WTC11 (cell line): ENCODE measurements around the gene C19orf53. TPM values are rescaled to one million over a fixed set of nuclear protein-coding genes. Genes with fewer than 3 reads are reported as not detected.

Source experiments
- ATAC-seq: fragments of 200-7000 bp; cut with Tn5 transposase; 2 replicates; pipeline ENCODE4 v1.10.0; 2021; ENCODE audit warnings: mild to moderate bottlenecking, moderate library complexity
- CTCF ChIA-PET: fragments of 300-600 bp; sonication (Branson Sonifier 250); formaldehyde crosslinking; loops from one replicate; lab custom pipeline; 2021; ENCODE audit warnings: antibody characterized with exemption; lab: Charles Lee
- POLR2A ChIA-PET: fragments of 350-600 bp; sonication (Branson Sonifier 250); formaldehyde crosslinking; loops from one replicate; lab custom pipeline; 2021; ENCODE audit warnings: antibody characterized with exemption; lab: Charles Lee
- DNase-seq: peaks from one replicate; pipeline ENCODE4 v3.0.0; 2021; ENCODE audit warnings: low spot score
- H3K27ac Mint-ChIP-seq: 2 replicates; pipeline ENCODE4 v1.8.0; 2021; ENCODE audit warnings: mixed read lengths
- H3K27me3 Mint-ChIP-seq: 2 replicates; pipeline ENCODE4 v1.8.0; 2021; ENCODE audit warnings: low read depth, mild to moderate bottlenecking, moderate library complexity, mixed read lengths
- H3K36me3 Mint-ChIP-seq: 2 replicates; pipeline ENCODE4 v1.8.0; 2021; ENCODE audit warnings: mixed read lengths
- H3K4me1 Mint-ChIP-seq: 2 replicates; pipeline ENCODE4 v1.8.0; 2022; ENCODE audit warnings: mixed read lengths
- H3K4me3 Mint-ChIP-seq: 2 replicates; pipeline ENCODE4 v1.8.0; 2021; ENCODE audit warnings: mild to moderate bottlenecking, moderate library complexity, mixed read lengths
- H3K9me3 Mint-ChIP-seq: 2 replicates; pipeline ENCODE4 v1.8.0; 2021; ENCODE audit warnings: mixed read lengths
- ATF1 ChIP-seq: sonication (generic); formaldehyde crosslinking; IDR thresholded peaks from 2 replicates; pipeline ENCODE4 v1.8.1; 2023; ENCODE audit warnings: mild to moderate bottlenecking, moderate library complexity, missing genetic modification reagents
- EMX1 ChIP-seq: fragments of 250-450 bp; sonication (Bioruptor Pico); IDR thresholded peaks from 2 replicates; pipeline ENCODE4 v1.8.0; 2021; ENCODE audit warnings: mild to moderate bottlenecking
- NR3C1 ChIP-seq: sonication (generic); formaldehyde crosslinking; conservative IDR thresholded peaks from 2 replicates; pipeline ENCODE4 v1.8.1; 2023; ENCODE audit warnings: low read depth, mild to moderate bottlenecking, missing genetic modification reagents
- TCF7 ChIP-seq: sonication (generic); formaldehyde crosslinking; IDR thresholded peaks from 2 replicates; pipeline ENCODE4 v1.8.0; 2022; ENCODE audit warnings: mild to moderate bottlenecking, low read depth, missing genetic modification reagents, moderate library complexity
- ZNF263 ChIP-seq: sonication (generic); formaldehyde crosslinking; IDR thresholded peaks from 2 replicates; pipeline ENCODE4 v1.8.1; 2022; ENCODE audit warnings: low read depth, mild to moderate bottlenecking, moderate library complexity, missing genetic modification reagents
- ZNF416 ChIP-seq: fragments of 250-450 bp; sonication (Bioruptor Pico); IDR thresholded peaks from 2 replicates; pipeline ENCODE4 v1.9.0; 2021; ENCODE audit warnings: mild to moderate bottlenecking, inconsistent platforms
- total RNA-seq: library from RNA; stranded (reverse); gene quantifications from 3 replicates; pipeline ENCODE4 v1.2.3, GENCODE V29; 2021
- TF ChIP-seq, protein P1 (sequence below): sonication (generic); formaldehyde crosslinking; IDR thresholded peaks from 2 replicates; pipeline ENCODE4 v1.8.0; 2022; ENCODE audit warnings: mild to moderate bottlenecking, missing genetic modification reagents
- TF ChIP-seq, protein P2 (sequence below): fragments of 250-450 bp; sonication (Bioruptor Pico); IDR thresholded peaks from 2 replicates; pipeline ENCODE4 v1.8.0; 2021; ENCODE audit warnings: mild to moderate bottlenecking
- TF ChIP-seq, protein P3 (sequence below): sonication (generic); formaldehyde crosslinking; IDR thresholded peaks from 2 replicates; pipeline ENCODE4 v1.8.1; 2023; ENCODE audit warnings: mild to moderate bottlenecking, missing genetic modification reagents, moderate library complexity
- TF ChIP-seq, protein P4 (sequence below): fragments of 250-450 bp; sonication (Bioruptor Pico); IDR thresholded peaks from 2 replicates; pipeline ENCODE4 v1.9.0; 2021; ENCODE audit warnings: mild to moderate bottlenecking
- TF ChIP-seq, protein P5 (sequence below): sonication (generic); formaldehyde crosslinking; IDR thresholded peaks from 2 replicates; pipeline ENCODE4 v1.8.1; 2023; ENCODE audit warnings: mild to moderate bottlenecking, missing genetic modification reagents
- TF ChIP-seq, protein P6 (sequence below): sonication (generic); formaldehyde crosslinking; IDR thresholded peaks from 2 replicates; pipeline ENCODE4 v1.8.0; 2022; ENCODE audit warnings: missing genetic modification reagents

C19orf53 gene
- total RNA-seq, 1 experiment from 2014 or later, result 102 TPM

DNA sequence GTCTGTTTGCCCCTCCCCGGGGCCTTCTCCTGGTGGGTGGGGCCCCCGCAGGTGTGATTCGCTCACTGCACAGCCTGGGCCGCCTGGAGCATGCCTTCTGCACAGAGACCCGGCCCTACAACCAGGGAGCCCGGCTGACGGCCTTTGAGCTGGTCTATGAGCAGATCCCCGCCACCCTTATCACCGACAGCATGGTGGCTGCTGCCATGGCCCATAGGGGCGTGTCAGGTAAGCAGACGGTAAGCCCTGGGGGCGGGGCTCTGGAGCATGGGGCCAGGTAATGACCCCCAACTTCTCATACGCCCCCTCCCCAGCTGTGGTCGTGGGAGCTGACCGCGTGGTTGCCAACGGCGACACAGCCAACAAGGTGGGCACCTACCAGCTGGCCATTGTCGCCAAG, 5.7 kb upstream of the C19orf53 start:
- H3K4me1 Mint-ChIP-seq, result peaks cover 7% of the 10 kb centered on the region
- H3K36me3 Mint-ChIP-seq, result peaks cover 11% of the 10 kb centered on the region; the same call in 1 of the 2 replicates
- ChIA-PET POLR2A (no interaction called here), CTCF (interaction anchor here (0.5 kb wide), 1 partner anchor 677 kb away, joined by 3 read pairs; no protein-coding TSS in a partner anchor)
- no peaks in the 10 kb centered on the region for H3K9me3 Mint-ChIP-seq
- DNase-seq, result no peak
- no peak overlapping the region for H3K27ac Mint-ChIP-seq
- TF ChIP-seq, protein P1, sequence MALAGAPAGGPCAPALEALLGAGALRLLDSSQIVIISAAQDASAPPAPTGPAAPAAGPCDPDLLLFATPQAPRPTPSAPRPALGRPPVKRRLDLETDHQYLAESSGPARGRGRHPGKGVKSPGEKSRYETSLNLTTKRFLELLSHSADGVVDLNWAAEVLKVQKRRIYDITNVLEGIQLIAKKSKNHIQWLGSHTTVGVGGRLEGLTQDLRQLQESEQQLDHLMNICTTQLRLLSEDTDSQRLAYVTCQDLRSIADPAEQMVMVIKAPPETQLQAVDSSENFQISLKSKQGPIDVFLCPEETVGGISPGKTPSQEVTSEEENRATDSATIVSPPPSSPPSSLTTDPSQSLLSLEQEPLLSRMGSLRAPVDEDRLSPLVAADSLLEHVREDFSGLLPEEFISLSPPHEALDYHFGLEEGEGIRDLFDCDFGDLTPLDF (CRISPR knock-in tag), result no peak
- TF ChIP-seq, protein P2, sequence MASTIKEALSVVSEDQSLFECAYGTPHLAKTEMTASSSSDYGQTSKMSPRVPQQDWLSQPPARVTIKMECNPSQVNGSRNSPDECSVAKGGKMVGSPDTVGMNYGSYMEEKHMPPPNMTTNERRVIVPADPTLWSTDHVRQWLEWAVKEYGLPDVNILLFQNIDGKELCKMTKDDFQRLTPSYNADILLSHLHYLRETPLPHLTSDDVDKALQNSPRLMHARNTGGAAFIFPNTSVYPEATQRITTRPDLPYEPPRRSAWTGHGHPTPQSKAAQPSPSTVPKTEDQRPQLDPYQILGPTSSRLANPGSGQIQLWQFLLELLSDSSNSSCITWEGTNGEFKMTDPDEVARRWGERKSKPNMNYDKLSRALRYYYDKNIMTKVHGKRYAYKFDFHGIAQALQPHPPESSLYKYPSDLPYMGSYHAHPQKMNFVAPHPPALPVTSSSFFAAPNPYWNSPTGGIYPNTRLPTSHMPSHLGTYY (CRISPR knock-in tag), result no peak
- no peak for TF ChIP-seq ATF1 (CRISPR knock-in tag)
- TF ChIP-seq, protein P3, sequence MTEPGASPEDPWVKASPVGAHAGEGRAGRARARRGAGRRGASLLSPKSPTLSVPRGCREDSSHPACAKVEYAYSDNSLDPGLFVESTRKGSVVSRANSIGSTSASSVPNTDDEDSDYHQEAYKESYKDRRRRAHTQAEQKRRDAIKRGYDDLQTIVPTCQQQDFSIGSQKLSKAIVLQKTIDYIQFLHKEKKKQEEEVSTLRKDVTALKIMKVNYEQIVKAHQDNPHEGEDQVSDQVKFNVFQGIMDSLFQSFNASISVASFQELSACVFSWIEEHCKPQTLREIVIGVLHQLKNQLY (CRISPR knock-in tag), result no peak
- no peak for TF ChIP-seq TCF7 (CRISPR knock-in tag)
- TF ChIP-seq, protein P4, sequence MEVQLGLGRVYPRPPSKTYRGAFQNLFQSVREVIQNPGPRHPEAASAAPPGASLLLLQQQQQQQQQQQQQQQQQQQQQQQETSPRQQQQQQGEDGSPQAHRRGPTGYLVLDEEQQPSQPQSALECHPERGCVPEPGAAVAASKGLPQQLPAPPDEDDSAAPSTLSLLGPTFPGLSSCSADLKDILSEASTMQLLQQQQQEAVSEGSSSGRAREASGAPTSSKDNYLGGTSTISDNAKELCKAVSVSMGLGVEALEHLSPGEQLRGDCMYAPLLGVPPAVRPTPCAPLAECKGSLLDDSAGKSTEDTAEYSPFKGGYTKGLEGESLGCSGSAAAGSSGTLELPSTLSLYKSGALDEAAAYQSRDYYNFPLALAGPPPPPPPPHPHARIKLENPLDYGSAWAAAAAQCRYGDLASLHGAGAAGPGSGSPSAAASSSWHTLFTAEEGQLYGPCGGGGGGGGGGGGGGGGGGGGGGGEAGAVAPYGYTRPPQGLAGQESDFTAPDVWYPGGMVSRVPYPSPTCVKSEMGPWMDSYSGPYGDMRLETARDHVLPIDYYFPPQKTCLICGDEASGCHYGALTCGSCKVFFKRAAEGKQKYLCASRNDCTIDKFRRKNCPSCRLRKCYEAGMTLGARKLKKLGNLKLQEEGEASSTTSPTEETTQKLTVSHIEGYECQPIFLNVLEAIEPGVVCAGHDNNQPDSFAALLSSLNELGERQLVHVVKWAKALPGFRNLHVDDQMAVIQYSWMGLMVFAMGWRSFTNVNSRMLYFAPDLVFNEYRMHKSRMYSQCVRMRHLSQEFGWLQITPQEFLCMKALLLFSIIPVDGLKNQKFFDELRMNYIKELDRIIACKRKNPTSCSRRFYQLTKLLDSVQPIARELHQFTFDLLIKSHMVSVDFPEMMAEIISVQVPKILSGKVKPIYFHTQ (CRISPR knock-in tag), result no peak
- no peak for TF ChIP-seq ZNF263 (CRISPR knock-in tag)
- no peak for TF ChIP-seq NR3C1
- TF ChIP-seq ZNF416 (CRISPR knock-in tag), result no peak
- TF ChIP-seq, protein P5, sequence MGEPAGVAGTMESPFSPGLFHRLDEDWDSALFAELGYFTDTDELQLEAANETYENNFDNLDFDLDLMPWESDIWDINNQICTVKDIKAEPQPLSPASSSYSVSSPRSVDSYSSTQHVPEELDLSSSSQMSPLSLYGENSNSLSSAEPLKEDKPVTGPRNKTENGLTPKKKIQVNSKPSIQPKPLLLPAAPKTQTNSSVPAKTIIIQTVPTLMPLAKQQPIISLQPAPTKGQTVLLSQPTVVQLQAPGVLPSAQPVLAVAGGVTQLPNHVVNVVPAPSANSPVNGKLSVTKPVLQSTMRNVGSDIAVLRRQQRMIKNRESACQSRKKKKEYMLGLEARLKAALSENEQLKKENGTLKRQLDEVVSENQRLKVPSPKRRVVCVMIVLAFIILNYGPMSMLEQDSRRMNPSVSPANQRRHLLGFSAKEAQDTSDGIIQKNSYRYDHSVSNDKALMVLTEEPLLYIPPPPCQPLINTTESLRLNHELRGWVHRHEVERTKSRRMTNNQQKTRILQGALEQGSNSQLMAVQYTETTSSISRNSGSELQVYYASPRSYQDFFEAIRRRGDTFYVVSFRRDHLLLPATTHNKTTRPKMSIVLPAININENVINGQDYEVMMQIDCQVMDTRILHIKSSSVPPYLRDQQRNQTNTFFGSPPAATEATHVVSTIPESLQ (CRISPR knock-in tag), result no peak
- no peak for ATAC-seq
- H3K27me3 Mint-ChIP-seq, result peaks cover 4% of the 10 kb centered on the region; the same call in 1 of the 2 replicates
- no peak overlapping the region for H3K4me3 Mint-ChIP-seq

DNA sequence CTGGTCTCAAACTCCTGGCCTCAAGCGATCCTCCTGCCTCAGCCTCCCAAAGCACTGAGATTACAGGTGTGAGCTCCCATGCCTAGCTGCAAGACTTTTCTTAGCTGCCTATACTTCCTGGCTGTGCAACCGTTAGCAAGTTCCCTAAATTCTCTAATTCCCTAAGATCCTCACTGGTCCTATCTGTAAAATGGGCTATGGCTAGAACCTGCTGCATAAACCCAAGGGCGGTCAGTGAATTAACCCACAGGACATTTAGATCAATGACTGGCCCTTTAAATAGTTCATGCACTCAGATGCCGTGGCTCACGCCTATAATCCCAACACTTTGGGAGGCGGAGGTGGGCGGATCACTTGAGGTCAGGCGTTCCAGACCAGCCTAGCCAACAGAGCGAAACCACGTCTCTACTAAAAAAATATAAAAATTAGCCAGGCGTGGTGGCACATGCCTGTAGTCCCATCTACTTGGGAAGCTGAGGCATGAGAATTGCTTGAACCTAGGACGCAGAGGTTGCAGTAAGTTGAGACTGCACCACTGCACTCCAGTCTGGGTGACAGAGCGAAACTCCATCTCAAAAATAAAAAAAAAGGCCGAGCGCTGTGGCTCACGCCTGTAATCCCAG, 4.1 kb upstream of the C19orf53 start:
- no peak overlapping the region for H3K4me3 Mint-ChIP-seq
- no peak for TF ChIP-seq EMX1 (CRISPR knock-in tag)
- TF ChIP-seq ZNF416 (CRISPR knock-in tag), result no peak
- TF ChIP-seq, protein P4 (CRISPR knock-in tag), result no peak
- TF ChIP-seq, protein P6, sequence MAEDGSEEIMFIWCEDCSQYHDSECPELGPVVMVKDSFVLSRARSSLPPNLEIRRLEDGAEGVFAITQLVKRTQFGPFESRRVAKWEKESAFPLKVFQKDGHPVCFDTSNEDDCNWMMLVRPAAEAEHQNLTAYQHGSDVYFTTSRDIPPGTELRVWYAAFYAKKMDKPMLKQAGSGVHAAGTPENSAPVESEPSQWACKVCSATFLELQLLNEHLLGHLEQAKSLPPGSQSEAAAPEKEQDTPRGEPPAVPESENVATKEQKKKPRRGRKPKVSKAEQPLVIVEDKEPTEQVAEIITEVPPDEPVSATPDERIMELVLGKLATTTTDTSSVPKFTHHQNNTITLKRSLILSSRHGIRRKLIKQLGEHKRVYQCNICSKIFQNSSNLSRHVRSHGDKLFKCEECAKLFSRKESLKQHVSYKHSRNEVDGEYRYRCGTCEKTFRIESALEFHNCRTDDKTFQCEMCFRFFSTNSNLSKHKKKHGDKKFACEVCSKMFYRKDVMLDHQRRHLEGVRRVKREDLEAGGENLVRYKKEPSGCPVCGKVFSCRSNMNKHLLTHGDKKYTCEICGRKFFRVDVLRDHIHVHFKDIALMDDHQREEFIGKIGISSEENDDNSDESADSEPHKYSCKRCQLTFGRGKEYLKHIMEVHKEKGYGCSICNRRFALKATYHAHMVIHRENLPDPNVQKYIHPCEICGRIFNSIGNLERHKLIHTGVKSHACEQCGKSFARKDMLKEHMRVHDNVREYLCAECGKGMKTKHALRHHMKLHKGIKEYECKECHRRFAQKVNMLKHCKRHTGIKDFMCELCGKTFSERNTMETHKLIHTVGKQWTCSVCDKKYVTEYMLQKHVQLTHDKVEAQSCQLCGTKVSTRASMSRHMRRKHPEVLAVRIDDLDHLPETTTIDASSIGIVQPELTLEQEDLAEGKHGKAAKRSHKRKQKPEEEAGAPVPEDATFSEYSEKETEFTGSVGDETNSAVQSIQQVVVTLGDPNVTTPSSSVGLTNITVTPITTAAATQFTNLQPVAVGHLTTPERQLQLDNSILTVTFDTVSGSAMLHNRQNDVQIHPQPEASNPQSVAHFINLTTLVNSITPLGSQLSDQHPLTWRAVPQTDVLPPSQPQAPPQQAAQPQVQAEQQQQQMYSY (CRISPR knock-in tag), result no peak
- ATAC-seq (no peak), DNase-seq (no peak)
- H3K27me3 Mint-ChIP-seq, result peaks cover 4% of the 10 kb centered on the region; the same call in 1 of the 2 replicates
- no peaks in the 10 kb centered on the region for H3K9me3 Mint-ChIP-seq
- peaks cover 9% of the 10 kb centered on the region for H3K4me1 Mint-ChIP-seq
- ChIA-PET POLR2A (no interaction called here), CTCF (no interaction called here)
- peaks cover 11% of the 10 kb centered on the region; the same call in 1 of the 2 replicates for H3K36me3 Mint-ChIP-seq
- no peak overlapping the region for H3K27ac Mint-ChIP-seq
